ENCODE data around the gene EPHA7. TPM values are rescaled to one million over a fixed set of nuclear protein-coding genes. Genes with fewer than 3 reads are reported as not detected.

EPHA7 gene
- total RNA-seq, 1 experiment from 2014 or later = 9.5 TPM

DNA sequence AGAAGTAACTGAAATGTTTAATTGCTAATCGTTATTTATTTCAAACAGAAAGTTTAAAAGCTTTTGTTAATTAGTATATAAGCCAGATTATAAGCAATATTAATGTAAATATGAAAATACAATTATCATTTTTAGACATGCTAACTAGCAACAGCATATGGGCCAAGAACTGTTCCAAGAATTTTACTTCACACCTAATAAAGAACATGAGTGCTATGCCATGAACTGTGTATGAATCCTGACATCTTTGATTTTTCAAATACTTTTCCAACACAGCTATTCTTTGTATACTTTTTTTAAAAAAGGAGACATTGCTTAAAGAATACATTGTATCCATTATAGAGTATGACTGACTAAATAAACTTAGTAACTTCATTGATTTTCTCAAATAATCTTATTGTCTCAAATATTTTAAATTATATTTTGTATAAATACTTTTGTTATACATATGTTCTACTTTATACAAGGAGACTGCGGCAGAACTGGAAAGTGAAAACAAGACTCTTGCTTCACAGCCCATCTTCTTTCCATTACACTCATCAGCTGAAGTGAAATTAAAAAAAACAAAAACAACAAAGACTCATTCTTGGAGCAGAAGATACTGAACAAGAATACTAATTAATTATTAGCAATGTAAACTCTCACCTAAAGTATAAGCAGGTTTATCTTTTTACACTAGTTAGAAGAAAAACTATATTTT lies 89.9 kb downstream of the EPHA7 start:
- no peak overlapping the region for H3K4me3 Mint-ChIP-seq
- Histone ChIP-seq H4K20me1 (ENCODE audit: control insufficient read depth, insufficient read depth, insufficient read length) (no peaks in the 10 kb centered on the region), H3K18ac (ENCODE audit: insufficient read length, low read depth, low read length) (no peak overlapping the region), H2BK15ac (ENCODE audit: low read depth, low read length) (no peak overlapping the region), H2BK12ac (ENCODE audit: insufficient read length, low read depth, low read length) (no peak overlapping the region), H3K23ac (ENCODE audit: insufficient read length, low read depth, low read length) (no peak overlapping the region), H4K8ac (replicated peaks; ENCODE audit: insufficient read length, low read depth, low read length) (no peak overlapping the region), H3K4ac (ENCODE audit: low read depth, low read length) (no peak overlapping the region), H3K23me2 (ENCODE audit: insufficient read length, low read depth, low read length, poor library complexity, severe bottlenecking) (no peaks in the 10 kb centered on the region), H2BK120ac (ENCODE audit: low read depth, low read length, poor library complexity, severe bottlenecking) (no peak overlapping the region), H2AFZ (ENCODE audit: low read length) (no peak overlapping the region), H3K9ac (ENCODE audit: extremely low read depth, insufficient read length, low read length) (no peak overlapping the region), H3K56ac (ENCODE audit: insufficient read length, low read depth, low read length) (no peak overlapping the region), H3K14ac (ENCODE audit: insufficient read depth, low read length) (no peak overlapping the region), H2BK5ac (ENCODE audit: insufficient read length, low read length) (no peak overlapping the region), H4K91ac (ENCODE audit: insufficient read length, low read depth, low read length) (no peak overlapping the region), H4K5ac (ENCODE audit: insufficient read length, low read depth, low read length) (no peak overlapping the region), H3K27ac (ENCODE audit: insufficient read length, low read depth, low read length) (no peak overlapping the region), H3K4me2 (ENCODE audit: insufficient read depth, insufficient read length, low read length) (no peak overlapping the region), H3K79me1 (ENCODE audit: insufficient read depth, low read depth, low read length, poor library complexity, severe bottlenecking) (no peaks in the 10 kb centered on the region), H3K79me2 (ENCODE audit: insufficient read depth, low read length) (no peaks in the 10 kb centered on the region), H3T11ph (ENCODE audit: low read length) (no peak overlapping the region), H3K27me3 (ENCODE audit: insufficient read depth, low read length) (no peaks in the 10 kb centered on the region), H2BK20ac (ENCODE audit: low read depth, low read length, poor library complexity, severe bottlenecking) (no peak overlapping the region), H3K9me3 (ENCODE audit: control insufficient read depth, low read depth, low read length) (no peaks in the 10 kb centered on the region), H3K4me1 (ENCODE audit: insufficient read depth, low read length) (no peaks in the 10 kb centered on the region), H2AK5ac (ENCODE audit: insufficient read length, low read length) (no peak overlapping the region)
- no peaks in the 10 kb centered on the region for H3K27me3 Mint-ChIP-seq (ENCODE audit: low read depth)
- no peak overlapping the region for H3K27ac Mint-ChIP-seq
- WGBS (ENCODE audit: extremely low coverage, insufficient read length, low lambda C conversion rate) = no CpG with 5 or more reads among the region's 2 CpGs
- H3K36me3 Mint-ChIP-seq (ENCODE audit: insufficient read depth in 1 of 3, low read depth in 3 of 3) = no peaks in the 10 kb centered on the region; a peak in 2 of 7 replicates
- TF ChIP-seq, protein P1, sequence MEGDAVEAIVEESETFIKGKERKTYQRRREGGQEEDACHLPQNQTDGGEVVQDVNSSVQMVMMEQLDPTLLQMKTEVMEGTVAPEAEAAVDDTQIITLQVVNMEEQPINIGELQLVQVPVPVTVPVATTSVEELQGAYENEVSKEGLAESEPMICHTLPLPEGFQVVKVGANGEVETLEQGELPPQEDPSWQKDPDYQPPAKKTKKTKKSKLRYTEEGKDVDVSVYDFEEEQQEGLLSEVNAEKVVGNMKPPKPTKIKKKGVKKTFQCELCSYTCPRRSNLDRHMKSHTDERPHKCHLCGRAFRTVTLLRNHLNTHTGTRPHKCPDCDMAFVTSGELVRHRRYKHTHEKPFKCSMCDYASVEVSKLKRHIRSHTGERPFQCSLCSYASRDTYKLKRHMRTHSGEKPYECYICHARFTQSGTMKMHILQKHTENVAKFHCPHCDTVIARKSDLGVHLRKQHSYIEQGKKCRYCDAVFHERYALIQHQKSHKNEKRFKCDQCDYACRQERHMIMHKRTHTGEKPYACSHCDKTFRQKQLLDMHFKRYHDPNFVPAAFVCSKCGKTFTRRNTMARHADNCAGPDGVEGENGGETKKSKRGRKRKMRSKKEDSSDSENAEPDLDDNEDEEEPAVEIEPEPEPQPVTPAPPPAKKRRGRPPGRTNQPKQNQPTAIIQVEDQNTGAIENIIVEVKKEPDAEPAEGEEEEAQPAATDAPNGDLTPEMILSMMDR (conservative IDR thresholded peaks at IDR 0.05) = no peak
- DNase-seq = no peak
- H3K4me1 Mint-ChIP-seq = no peaks in the 10 kb centered on the region
- H3K9me3 Mint-ChIP-seq = 0 out of 5 replicates have a peak, but pooled peaks cover 0 to 3% of the 10 kb centered on the region in 2 experiments

Measured in H9 (cell line).